Measurements from ENCODE around the gene LIN7C.

DNA sequence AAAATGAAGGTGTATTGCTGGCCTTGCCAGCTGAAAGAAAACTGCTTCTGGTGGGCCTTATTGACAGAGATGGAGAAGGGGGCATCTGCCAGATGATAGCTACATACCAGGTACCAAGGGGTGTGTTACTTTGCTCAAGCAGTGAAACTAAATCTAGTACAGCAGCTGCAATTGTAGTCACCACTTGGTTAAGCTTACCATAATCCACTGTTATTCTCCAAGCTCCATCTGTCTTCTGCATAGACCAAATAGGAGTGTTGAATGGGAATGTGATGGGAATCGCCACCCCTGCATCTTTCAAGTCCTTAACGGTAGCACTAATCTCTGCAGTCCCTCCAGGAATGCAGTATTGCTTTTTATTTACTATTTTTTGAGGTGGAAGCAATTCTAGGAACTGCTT, 45.8 kb upstream of the LIN7C start:
- no peak for TF ChIP-seq CTCF (optimal IDR thresholded peaks at IDR 0.05 in 1 of 3, IDR thresholded peaks at IDR 0.05 in 1 of 3, conservative IDR thresholded peaks at IDR 0.05 in 1 of 3; ENCODE audit: extremely low read depth in 1 of 3, insufficient read depth in 2 of 3, low read length in 3 of 3)
- TF ChIP-seq EZH2 (IDR thresholded peaks at IDR 0.05; ENCODE audit: low read length): no peak

All from keratinocyte (primary cell).